Measurements from ENCODE around the gene KEL.

Gene KEL

DNA sequence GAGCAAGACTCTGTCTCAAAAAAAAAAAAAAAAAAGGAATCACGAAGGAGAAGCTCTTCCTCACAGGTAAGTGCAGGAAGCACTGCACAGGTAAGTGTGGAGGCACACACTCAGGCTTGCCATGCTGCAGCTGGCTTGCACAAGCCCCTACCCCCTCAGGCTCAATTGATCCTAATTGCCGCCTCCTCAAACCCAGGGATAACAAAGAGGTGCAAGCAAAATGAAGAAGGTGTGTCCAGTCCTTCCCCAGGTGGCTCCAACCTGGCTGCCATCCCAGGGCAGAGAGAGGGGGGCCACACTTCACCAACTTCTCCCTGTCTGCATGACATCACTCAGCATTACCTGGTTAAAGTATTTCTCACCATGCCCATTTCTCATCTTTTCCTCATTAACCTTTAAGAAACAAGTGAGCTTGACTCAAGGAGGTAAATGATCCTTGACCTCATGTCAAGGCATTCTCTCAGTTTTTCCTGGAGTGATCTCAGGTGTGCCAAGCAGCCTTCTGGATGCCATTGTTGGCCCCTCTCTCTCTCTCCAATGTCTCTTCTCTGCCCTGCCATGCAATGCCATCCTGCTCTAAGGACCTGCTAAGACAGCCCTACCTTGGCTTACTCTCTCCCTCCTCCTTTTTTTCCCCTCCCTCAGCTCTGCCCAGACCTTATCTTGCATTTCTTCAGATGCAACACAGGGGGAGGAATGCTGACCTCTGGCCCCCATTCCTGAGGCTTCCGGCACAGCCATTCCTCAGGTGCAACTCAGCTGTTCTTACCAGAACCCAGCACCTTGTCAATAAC, 63.6 kb downstream of the KEL start:
- no peak for DNase-seq (ENCODE audit: low read depth, low spot score)

DNA sequence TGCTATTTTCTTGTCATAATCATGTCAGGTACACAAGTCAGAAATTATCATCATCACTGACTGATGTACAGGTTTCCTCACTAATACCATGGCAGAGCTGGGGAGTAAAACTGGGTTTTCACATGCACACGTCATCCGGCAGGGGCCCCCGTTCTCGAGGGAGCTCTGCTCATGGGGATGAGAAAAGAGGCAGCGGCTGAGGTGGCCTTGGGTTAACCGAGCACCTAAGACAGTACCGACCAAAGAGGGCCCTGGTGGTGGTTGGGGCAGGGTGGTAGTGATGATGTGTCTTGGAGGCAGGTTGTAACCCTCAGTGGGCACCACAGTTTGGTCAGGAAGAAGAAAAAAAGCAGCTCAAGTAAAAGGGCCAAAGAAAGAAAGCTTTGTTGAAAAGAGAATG, 64.5 kb downstream of the KEL start:
- no peak for DNase-seq (ENCODE audit: low read depth, low spot score)

DNA sequence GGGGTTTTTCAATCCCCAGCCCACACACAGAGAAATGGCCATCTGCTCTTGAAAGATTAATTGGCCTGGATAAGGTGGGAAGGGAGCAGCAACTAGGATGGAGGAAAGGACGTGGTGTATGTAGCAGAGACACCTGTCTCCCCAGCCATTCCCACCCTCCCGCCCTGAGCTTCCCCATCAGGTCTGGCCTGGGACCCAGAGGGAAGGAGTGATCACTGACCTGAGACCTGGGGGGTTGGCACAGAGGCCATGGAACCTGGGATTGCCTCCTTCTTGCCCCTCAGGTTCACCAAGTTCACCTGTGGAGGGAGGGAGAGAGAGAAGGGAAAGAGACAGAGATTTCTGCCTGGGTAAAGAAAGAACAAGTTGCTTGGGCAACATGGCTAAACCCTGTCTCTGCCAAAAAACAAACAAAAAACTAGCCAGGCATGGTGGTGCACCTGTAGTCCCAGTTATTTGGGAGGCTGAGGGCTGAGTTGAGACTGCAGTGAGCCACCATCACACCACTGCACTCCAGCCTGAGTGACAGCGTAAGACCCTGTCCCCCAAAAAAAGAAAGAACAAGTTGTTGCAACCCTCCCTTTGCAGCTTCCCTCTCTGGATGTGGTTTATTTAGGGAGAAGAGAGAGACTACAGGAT, 65.3 kb downstream of the KEL start:
- no peak for DNase-seq (ENCODE audit: low read depth, low spot score)

DNA sequence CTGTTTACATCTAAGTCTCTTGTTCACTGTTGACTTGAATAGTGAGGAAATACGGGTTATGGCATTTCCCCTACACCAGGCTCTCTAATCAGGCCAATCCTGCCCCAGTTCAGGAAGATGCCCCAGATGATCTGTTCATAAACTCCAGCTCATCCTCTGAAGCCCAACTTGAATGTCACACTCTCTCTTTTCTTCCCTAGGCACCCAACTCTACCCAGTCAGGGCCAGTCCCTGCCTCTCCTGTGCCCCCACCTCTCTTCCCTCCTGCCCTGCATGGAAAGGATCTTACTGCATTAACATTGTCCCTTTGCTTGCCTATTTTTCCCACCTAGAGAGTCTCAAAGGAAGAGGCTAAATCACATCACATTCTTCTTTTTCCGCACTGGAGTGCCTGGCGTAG, 66.0 kb downstream of the KEL start:
- DNase-seq (ENCODE audit: low read depth, low spot score), result no peak

DNA sequence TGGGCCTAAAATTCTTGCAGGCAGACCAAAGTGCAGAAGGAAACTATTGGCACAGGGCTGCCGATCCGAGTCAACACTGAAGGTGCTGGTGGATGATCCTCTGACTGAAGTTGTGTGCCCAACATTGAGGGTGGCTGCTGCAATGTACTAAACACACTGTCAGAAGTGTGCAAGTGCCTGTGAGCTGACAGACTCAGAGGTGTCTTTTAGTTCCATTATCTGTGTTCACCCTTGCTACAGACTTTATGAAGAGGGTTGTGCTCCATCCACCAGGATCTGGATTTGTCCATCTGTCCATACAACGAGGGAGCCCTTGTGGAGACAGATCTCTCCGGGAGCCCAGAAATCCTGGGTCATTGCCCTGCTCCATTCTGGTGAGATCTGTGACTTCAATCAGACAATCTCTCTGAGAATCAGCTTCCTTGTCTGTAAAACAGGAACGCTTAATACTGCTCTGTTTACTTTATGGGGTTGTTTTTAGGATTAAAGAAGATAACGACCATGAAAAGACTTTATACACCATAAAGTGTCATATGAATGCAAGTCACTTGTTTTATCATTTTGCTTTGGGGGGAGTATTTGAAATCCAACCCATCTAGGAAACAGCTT, 67.1 kb downstream of the KEL start:
- DNase-seq (ENCODE audit: low read depth, low spot score), result no peak

DNA sequence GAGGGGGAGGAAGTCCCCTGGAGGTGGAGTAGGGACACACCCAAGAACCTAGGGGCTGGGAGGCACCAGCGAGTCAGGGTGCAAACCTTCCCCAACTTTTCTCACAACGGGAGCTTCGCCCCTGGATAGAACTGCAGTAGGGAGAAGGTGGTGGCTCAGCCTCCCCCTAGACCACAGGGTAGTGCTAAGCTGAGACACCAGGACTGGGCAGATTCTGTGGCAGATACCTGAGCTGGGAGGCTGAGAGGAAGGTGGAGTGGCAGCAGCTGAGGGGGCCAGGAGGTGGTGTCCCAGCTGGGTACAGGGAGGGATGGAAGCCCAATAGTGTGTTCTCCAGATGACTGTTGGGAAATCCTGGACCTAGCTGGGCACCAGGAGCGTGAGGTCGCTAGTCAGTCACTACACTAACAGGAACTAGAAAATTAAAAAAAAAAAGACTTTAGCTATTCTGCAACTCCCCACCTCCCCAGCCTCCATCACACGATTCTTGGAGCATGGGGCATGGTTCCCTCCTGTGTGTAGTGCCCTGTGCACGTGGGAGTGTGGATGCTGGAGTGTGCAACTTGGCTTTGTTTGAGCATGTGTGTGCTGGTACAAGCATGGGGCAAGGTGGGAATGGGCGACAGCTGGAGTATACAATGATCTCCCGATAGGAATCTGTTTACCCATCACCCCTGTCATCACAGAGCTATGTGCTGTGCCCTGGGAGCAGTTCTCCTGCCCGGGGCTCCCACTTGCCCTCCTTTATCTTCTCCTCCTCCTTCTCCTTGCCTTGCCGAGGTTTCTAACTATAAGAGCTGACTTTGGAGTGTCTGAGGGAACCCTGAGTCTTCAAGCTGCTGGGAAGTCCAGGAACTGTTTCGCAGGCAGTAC, 67.8 kb downstream of the KEL start:
- DNase-seq (ENCODE audit: low read depth, low spot score), result no peak

DNA sequence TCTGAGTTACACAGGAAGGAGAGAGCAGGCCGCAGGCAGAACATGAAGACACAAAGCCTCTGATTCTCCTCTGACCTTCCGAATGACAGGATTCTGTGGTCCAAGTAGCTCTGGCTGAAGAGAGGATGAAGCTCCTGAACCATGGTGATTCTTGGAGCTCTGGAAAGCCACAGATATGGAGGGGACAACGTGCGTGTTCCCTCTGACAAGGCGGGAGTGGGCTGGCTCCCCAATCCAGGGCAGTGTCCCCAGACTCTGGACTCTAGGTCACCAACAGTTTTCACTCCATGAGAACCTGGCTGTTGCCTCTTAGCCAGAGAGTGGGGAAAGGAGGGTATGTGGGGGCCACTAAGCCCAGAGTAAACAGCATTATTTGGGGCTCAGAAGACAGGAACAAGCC, 69.2 kb downstream of the KEL start:
- DNase-seq (ENCODE audit: low read depth, low spot score), result no peak

DNA sequence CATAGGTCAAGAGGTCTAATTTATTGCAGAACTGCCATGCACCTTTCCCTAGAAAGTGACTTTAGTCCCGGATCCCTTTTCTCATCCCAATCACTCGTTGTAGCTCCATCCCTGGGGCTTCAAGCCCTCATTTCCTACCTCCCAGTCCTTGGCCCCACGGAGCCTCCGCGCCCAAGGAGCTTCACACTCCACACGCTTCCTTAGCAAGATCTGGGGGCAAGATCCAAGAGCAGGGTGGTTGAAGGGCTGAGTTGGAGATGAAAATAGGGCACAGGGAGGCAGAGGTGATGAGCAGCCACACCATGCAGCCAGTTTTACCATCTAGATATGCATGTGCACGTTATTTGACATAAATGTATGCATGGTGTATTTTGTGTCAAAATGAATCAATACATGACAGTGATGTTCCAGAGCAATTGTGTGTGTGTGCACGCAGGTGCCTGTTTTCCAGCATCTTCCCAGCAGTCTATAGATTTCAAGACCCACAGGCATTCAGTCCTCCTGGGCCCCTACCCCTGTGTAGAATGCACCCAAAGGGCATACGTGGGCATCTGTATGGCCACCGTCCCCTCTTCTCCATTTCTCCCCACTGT, 70.6 kb downstream of the KEL start:
- DNase-seq (ENCODE audit: low read depth, low spot score), result no peak

Measured in iPS DF 19.7 (cell line).